HG03457 (cell line): ENCODE results near the gene SFMBT2.

Experiments used
- ATAC-seq: cut with Tn5 transposase; IDR thresholded peaks from one replicate; pipeline ENCODE4 v1.9.1; 2021; ENCODE audit warnings: moderate number of reproducible peaks; ENCODE audit not compliant: unreplicated experiment

SFMBT2 gene

DNA sequence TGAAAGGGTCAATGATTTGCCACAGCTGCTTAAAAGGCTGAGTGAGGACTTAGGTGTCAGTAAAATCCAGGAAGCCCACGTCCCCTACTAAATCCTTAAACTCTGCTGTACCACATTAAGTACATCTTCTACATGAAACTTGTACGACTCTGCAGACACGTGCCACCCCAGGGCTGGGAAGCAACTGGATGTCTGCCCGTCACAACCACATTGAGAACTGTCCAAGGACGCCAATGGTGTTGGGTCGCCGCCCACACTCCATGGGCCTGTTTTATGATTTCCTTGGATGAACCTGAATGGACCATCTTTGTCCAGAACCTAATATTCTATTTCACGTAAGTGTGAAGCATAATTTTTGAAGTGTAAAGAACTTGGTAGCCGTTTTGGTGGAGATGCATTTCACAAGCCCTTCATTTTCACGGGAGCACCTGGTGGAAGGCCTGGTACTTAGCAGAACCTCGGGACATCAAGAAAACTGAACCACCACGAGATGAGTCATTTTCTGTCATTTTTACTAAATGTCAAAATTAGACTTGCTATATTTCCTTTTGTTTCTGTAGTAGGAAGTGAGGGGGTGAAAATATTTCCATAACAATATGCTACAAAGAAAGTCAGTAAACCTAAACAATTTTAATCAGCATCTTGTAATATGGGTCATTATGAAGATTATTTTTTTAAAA, 134.9 kb downstream of the SFMBT2 start:
- ATAC-seq = no peak

- ATAC-seq = no peak
Observed at GRCh38 chr10:7274293-7274692, 136.5 kb downstream of the SFMBT2 start.

DNA sequence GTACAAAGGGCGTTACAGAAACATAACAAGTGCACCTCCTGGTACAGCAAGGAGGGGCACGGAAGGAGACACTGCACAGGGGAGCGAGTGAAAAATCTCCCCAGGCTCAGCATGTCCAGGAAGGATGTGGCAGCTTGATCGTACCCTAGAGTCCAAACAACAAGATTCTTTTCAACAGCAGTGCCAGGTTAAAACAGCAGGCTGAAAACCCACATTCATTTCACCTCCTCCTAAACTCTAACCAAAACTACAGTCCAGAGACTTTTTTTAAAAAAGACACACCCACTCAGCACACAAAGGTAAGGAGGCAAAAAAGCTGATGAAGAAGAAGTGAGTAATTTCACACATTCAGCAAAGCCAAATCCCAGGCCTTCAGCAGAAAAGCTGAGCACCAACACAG, 138.8 kb downstream of the SFMBT2 start:
- no peak for ATAC-seq

DNA sequence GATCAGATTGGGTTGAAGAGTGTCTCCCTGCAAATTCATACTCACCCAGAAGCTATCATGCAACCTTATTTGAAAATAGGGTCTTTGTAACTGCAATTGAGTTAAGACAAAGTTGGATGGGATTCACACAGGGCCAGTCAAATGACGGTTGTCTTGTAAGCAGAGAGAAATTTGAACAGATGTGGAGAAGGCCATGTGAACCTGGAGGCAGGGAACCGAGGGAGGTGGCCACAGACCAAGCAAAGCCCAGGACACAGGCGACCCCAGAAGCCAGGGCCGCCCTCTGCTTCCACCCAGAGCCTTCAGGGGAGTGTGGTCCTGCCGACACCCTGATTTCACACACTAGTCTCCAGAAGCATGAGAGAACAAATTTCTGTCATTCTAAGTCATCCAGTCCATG, 140.8 kb downstream of the SFMBT2 start:
- ATAC-seq = no peak

GRCh38 chr10:7267142-7267541, 143.7 kb downstream of the SFMBT2 start:
- no peak for ATAC-seq

DNA sequence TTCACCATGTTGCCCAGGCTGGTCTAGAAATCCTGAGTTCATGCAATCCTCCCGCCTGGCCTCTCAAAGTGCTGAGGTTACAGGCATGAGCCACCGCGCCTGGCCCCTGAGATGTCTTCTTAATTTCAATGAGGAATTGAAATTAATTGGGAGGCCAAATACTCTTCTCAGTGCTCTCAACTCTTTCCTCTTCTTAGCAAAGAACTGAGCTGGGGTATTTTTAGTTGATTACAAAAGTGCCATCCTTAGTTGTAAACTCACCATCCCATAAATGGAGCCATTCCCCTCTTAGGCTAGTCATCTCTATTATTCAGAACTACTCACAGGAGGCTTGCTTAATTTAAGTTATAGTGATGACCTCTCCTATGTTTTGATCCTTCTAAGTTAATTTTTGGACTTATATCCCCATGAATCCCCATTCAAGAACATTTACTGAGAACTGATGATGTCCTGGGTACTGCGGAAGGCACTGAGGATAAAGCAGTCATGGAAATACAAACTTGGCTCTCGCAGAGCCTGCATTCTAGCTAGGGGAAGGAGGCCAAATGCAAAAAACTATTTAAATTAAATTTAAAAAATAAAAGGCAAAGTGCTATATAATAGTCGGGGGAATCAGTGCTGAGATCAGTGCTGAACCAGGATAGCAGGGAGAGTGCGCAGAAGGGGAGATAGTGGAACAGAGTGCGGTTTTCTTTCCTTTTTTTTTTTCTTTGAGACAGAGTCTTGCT, 145.3 kb downstream of the SFMBT2 start:
- ATAC-seq = no peak

DNA sequence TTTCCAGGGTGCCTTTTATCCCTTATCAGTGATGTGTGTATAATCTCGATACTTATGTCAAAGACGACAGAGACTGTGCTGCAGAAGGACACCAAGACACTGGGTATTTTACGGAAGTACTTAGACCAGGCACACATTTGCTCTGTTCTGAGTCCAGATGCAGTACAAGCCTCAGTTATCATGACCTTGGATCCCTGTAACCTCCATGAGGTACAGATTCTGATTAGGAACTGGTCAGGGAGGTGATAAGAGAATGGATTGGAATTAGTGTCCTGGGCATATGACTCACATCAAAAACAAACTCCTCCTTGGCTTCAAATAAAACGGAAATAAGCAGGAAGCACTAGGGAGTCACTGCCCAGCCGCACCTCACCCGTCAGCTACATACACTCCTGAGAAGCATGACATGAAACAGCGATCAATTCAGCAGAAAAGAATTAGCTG, 146.5 kb downstream of the SFMBT2 start:
- no peak for ATAC-seq

- no peak for ATAC-seq
Observed at GRCh38 chr10:7263616-7264015, 147.2 kb downstream of the SFMBT2 start.

GRCh38 chr10:7261351-7261750, 149.5 kb downstream of the SFMBT2 start:
- no peak for ATAC-seq

GRCh38 chr10:7260912-7261311, 149.9 kb downstream of the SFMBT2 start:
- no peak for ATAC-seq

GRCh38 chr10:7260412-7260900, 150.4 kb downstream of the SFMBT2 start:
- ATAC-seq = peak; percentile 72

GRCh38 chr10:7258948-7259523, 151.8 kb downstream of the SFMBT2 start:
- peak; percentile 65 for ATAC-seq

GRCh38 chr10:7255517-7255916, 155.3 kb downstream of the SFMBT2 start:
- ATAC-seq = no peak

- ATAC-seq = no peak
Observed at GRCh38 chr10:7251696-7252465, 159.0 kb downstream of the SFMBT2 start.

GRCh38 chr10:7250236-7250635, 160.6 kb downstream of the SFMBT2 start:
- ATAC-seq = no peak

DNA sequence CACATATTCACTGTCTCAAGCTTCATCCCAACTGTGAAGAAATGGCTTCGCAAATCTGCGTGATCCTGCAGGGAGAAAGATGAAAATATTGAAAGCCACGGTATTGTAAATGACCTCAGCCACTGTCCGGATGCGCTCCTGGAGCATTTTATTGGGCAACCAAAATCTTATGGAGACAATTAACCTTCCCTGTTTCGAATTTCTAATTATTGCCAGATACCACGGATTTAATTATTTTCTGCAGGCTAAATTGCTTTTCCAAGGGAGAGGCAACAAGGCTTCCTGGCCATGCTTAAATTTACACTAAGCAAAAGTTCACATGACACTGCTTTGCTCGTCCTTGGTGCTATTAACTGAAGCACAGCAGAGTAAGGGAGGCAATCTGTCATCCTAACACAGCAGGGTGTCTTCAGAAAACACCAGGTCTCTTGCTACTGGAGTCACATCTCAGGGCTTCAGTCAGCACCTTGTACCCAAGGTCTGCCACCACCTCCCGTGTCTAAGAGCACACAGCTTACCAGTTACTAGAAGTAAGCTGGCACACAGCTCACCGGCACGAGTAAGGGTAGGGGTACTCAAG, 162.2 kb downstream of the SFMBT2 start:
- no peak for ATAC-seq

GRCh38 chr10:7248148-7248547, 162.7 kb downstream of the SFMBT2 start:
- no peak for ATAC-seq

DNA sequence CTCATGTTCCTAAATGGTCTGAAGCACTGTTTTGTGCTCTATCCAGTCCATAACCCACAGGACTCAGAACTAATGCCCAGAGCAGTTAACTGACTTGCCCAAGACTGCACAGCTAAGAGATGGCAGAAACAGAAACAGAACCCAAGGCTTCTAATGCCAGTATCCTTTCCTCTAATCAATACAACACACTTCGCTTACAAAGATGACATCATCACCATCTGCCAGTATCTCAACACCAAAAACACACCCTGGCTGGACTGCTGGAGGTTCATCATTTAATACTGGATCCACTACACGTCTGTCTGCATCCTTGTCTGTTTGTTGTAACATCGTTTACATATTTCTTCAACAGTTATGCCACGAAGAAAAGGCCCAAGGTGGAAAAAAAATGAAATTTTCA, 165.3 kb downstream of the SFMBT2 start:
- no peak for ATAC-seq

GRCh38 chr10:7243873-7244272, 167.0 kb downstream of the SFMBT2 start:
- peak; percentile 74 for ATAC-seq

- no peak for ATAC-seq
Observed at GRCh38 chr10:7243139-7243538, 167.7 kb downstream of the SFMBT2 start.
